GM12878 (cell line): ENCODE measurements around the gene ARMC6. TPM values are rescaled to one million over a fixed set of nuclear protein-coding genes. Genes with fewer than 3 reads are reported as not detected.

ENCODE experiments used
- ATAC-seq: fragments of 200-7000 bp; cut with Tn5 transposase; 3 replicates; pipeline ENCODE4 v1.9.1; 2020; ENCODE audit warnings: mild to moderate bottlenecking, moderate library complexity
- BruUV-seq: library from RNA; stranded (reverse); fragments of 400-500 nt; replicated peaks from 2 replicates; lab custom pipeline; 2021; lab: Mats Ljungman, UMichigan
- CTCF ChIA-PET: fragments of 300-600 bp; sonication (Branson Sonifier 250); formaldehyde crosslinking; extraction: SDS; loops from one replicate; lab custom pipeline; 2021; ENCODE audit warnings: inconsistent platforms; lab: Yijun Ruan, JAX
- POLR2A ChIA-PET: fragments of 350-600 bp; formaldehyde crosslinking; extraction: SDS; loops from one replicate; lab custom pipeline; 2021; ENCODE audit warnings: inconsistent platforms; lab: Charles Lee
- RAD21 ChIA-PET: fragments of 300-600 bp; sonication (Branson Sonifier 250); formaldehyde crosslinking; loops from one replicate; lab custom pipeline; 2023; ENCODE audit warnings: antibody characterized with exemption; ENCODE audit not compliant: unreplicated experiment; lab: Charles Lee
- SMC1A ChIA-PET: fragments of 300-600 bp; sonication (Branson Sonifier 250); formaldehyde crosslinking; loops from one replicate; lab custom pipeline; 2023; ENCODE audit not compliant: unreplicated experiment, uncharacterized antibody; lab: Charles Lee
- DNase-seq: peaks from one replicate; pipeline ENCODE4 v3.0.0-alpha.2; 2011; ENCODE audit warnings: low read depth, low spot score
- FAIRE-seq: peaks from 3 replicates; lab custom pipeline; 2011; peaks lifted over from hg19 to GRCh38; lab: Jason Lieb, UNC
- H2AFZ ChIP-seq: 2 replicates; pipeline ENCODE4 v1.6.0; 2011; ENCODE audit warnings: low read depth, low read length, control low read depth; ENCODE audit not compliant: control insufficient read depth
- H3K27ac ChIP-seq: 2 replicates; pipeline ENCODE4 v1.5.1; 2011; ENCODE audit warnings: control low read depth; ENCODE audit not compliant: control insufficient read depth, insufficient read depth
- H3K27me3 ChIP-seq, 2 experiments: replicated peaks in 1 of 2; 2 replicates each; pipeline versions ENCODE4 v1.6.0 to v1.6.1; 2011; ENCODE audit warnings: low read length in 1 of 2; ENCODE audit not compliant: control insufficient read depth in 2 of 2, insufficient read depth in 2 of 2
- H3K36me3 ChIP-seq, 2 experiments: 2 replicates each; pipeline ENCODE4 v1.5.1; 2011; ENCODE audit warnings: low read length in 1 of 2; ENCODE audit not compliant: control insufficient read depth in 2 of 2, insufficient read depth in 2 of 2
- H3K4me1 ChIP-seq: 2 replicates; pipeline ENCODE4 v1.6.1; 2011; ENCODE audit warnings: mild to moderate bottlenecking, low read length, moderate library complexity, mixed read lengths; ENCODE audit not compliant: control insufficient read depth, insufficient read depth
- H3K4me2 ChIP-seq: 2 replicates; pipeline ENCODE4 v1.6.0; 2011; ENCODE audit warnings: control low read depth; ENCODE audit not compliant: control insufficient read depth, insufficient read depth
- H3K4me3 ChIP-seq: fragments of 200-600 bp; sonication (generic); 2 replicates; pipeline ENCODE4 v1.5.1; 2016
- H3K79me2 ChIP-seq: 2 replicates; pipeline ENCODE4 v1.6.0; 2011; ENCODE audit warnings: low read length; ENCODE audit not compliant: control insufficient read depth, insufficient read depth
- H3K9ac ChIP-seq: 2 replicates; pipeline ENCODE4 v1.8.0; 2011; ENCODE audit warnings: low read length, control low read depth, mixed read lengths; ENCODE audit not compliant: control insufficient read depth, insufficient read depth
- H3K9me3 ChIP-seq: replicated peaks from 3 replicates; pipeline ENCODE4 v1.5.1; 2011; ENCODE audit warnings: mild to moderate bottlenecking, low read length; ENCODE audit not compliant: control insufficient read depth, insufficient read depth
- H4K20me1 ChIP-seq: 2 replicates; pipeline ENCODE4 v1.6.0; 2011; ENCODE audit not compliant: control insufficient read depth, insufficient read depth
- BACH1 ChIP-seq: fragments of 450-650 bp; IDR thresholded peaks from 2 replicates; pipeline ENCODE4 v1.6.1; 2017; ENCODE audit warnings: mild to moderate bottlenecking, borderline replicate concordance
- ESRRA ChIP-seq: IDR thresholded peaks from 2 replicates; pipeline ENCODE4 v1.6.1; 2012; ENCODE audit warnings: mild to moderate bottlenecking, low read length, improper control_type of control experiment
- MEF2B ChIP-seq: fragments of 450-650 bp; IDR thresholded peaks from 2 replicates; pipeline ENCODE4 v1.6.1; 2018; ENCODE audit warnings: mild to moderate bottlenecking, moderate library complexity; ENCODE audit not compliant: partially characterized antibody, poor library complexity, severe bottlenecking
- NFYB ChIP-seq: IDR thresholded peaks from 2 replicates; pipeline ENCODE4 v1.6.1; 2011; ENCODE audit warnings: low read depth, mild to moderate bottlenecking, low read length, improper control_type of control experiment, moderate library complexity; ENCODE audit not compliant: insufficient read depth
- PAX5 ChIP-seq: IDR thresholded peaks from 2 replicates; pipeline ENCODE4 v1.6.1; 2011; ENCODE audit warnings: low read depth, low read length, borderline replicate concordance
- POLR2AphosphoS5 ChIP-seq: IDR thresholded peaks from 2 replicates; pipeline ENCODE4 v1.6.1; 2011; ENCODE audit warnings: mild to moderate bottlenecking, low read length, inconsistent platforms
- TARDBP ChIP-seq: IDR thresholded peaks from 2 replicates; pipeline ENCODE4 v1.6.1; 2016; ENCODE audit warnings: borderline replicate concordance
- ZBTB4 ChIP-seq: fragments of 450-650 bp; formaldehyde crosslinking; IDR thresholded peaks from 2 replicates; pipeline ENCODE4 v1.4.0; 2022; ENCODE audit warnings: mild to moderate bottlenecking, moderate library complexity
- WGBS: methylation state at CpG from one replicate; pipeline ENCODE4 v1.1.6; 2016; ENCODE audit warnings: low lambda C conversion rate; ENCODE audit not compliant: insufficient replicate concordance, insufficient coverage; ENCODE audit errors: missing lambda C conversion rate; 5-methylcytosine and 5-hydroxymethylcytosine counted together
- in situ Hi-C: fragments of 300-500 bp; cut with MboI; formaldehyde crosslinking; loops from 9 replicates; pipeline ENCODE4 v1.14.3; 2018; ENCODE audit warnings: mixed read lengths
- intact Hi-C: fragments of 100-400 bp; cut with micrococcal nuclease; formaldehyde crosslinking; loops from one replicate; pipeline ENCODE4 v1.14.2; 2022; ENCODE audit not compliant: unreplicated experiment
- polyA plus RNA-seq, 11 experiments: library from polyadenylated mRNA; depleted of rRNA in 4 of 11; unstranded in 6 of 11; stranded (reverse) in 5 of 11; fragments of >200 nt; fragmentation: Nextera tagmentation in 4 of 11; fragmentation: Illumina TruSeq in 1 of 11; extraction: Ambion mirVana in 4 of 11; extraction: Trizol in 1 of 11; gene quantifications; 1 replicate in 1 of 11; 2 replicates in 10 of 11; pipeline versions ENCODE4 v1.2.1 to v1.2.3, GENCODE V29; 2011 to 2016; ENCODE audit warnings: inconsistent platforms in 2 of 11, missing spikeins in 2 of 11, low read depth in 1 of 11
- total RNA-seq, 4 experiments: library from RNA; depleted of rRNA in 3 of 4; stranded (reverse); fragments of >200 nt in 3 of 4; fragmentation: Illumina TruSeq in 1 of 4; extraction: Trizol in 1 of 4; gene quantifications; 2 replicates each; pipeline versions ENCODE4 v1.2.1 to v1.2.3, GENCODE V29; 2013 to 2021
- TF ChIP-seq, protein P1 (sequence below): fragments of 450-650 bp; IDR thresholded peaks from 2 replicates; pipeline ENCODE4 v1.6.1; 2014; ENCODE audit warnings: mild to moderate bottlenecking

Gene ARMC6
- total and polyA plus RNA-seq, 10 of the 15 experiments (the other 5 are each of a cell fraction or from before 2014, with no cell fraction given), result 1.1 to 64.4 (median 41.6) TPM

GRCh38 chr19:18990128-18990708 lies 43.2 kb upstream of the ARMC6 start:
- H3K79me2 ChIP-seq, result no peaks in the 10 kb centered on the region
- in situ Hi-C loops, result no loop called here
- H3K9ac ChIP-seq, result no peak overlapping the region
- H3K36me3 ChIP-seq, result peaks cover 17 to 18% of the 10 kb centered on the region in 2 experiments
- no peaks in the 10 kb centered on the region for H3K9me3 ChIP-seq
- no peak overlapping the region for H2AFZ ChIP-seq
- no peak for FAIRE-seq
- CTCF ChIA-PET, result no interaction called here
- POLR2A ChIA-PET, result no interaction called here
- no peak overlapping the region for H3K27ac ChIP-seq
- 91% methylated on average over 5 of the region's 5 CpGs for WGBS
- ATAC-seq, result peak; percentile 41
- no TSS peak for BruUV-seq
- RAD21 ChIA-PET, result no interaction called here
- H3K4me1 ChIP-seq, result no peaks in the 10 kb centered on the region
- H3K27me3 ChIP-seq, result peaks cover 0 to 4% of the 10 kb centered on the region in 2 experiments; a peak in 2 of 4 replicates
- TF ChIP-seq POLR2AphosphoS5 (0 out of 2 replicates have a peak, but pooled peaks have one; percentile 40), ESRRA (no peak), BACH1 (no peak), TARDBP (no peak), NFYB (no peak), MEF2B (no peak)
- SMC1A ChIA-PET, result no interaction called here
- intact Hi-C loops, result no loop called here
- no peak overlapping the region for H3K4me3 ChIP-seq
- no peaks in the 10 kb centered on the region for H4K20me1 ChIP-seq
- DNase-seq, result no peak
- H3K4me2 ChIP-seq, result no peak overlapping the region

DNA sequence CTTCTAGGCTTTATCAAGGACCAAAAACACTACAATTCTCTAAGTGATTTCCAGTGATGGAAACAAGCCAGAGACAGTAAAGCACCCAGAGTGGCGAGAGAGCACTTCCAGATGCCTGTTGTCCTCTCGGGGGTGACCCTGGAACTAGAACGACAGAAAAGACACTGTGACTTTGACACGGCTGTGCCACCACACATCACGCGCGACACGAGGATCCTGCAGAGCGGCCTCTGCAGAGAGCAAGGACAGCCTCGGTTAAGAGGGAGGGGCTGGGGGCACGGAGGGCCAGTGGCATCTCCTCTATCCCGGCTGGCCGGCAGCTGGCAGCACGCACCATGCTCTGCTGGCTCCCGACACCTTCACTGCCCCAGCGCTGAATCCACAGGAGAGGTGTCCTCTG lies 42.4 kb upstream of the ARMC6 start:
- H3K27ac ChIP-seq, result no peak overlapping the region
- ATAC-seq (no peak), DNase-seq (no peak), FAIRE-seq (no peak)
- SMC1A ChIA-PET, result no interaction called here
- RAD21 ChIA-PET, result no interaction called here
- H3K9me3 ChIP-seq, result no peaks in the 10 kb centered on the region
- H4K20me1 ChIP-seq, result no peaks in the 10 kb centered on the region
- H3K4me3 ChIP-seq, result no peak overlapping the region
- no peak overlapping the region for H3K4me2 ChIP-seq
- H3K27me3 ChIP-seq, result no peaks in the 10 kb centered on the region
- H3K79me2 ChIP-seq, result no peaks in the 10 kb centered on the region
- in situ Hi-C loops (no loop called here), intact Hi-C loops (no loop called here)
- TF ChIP-seq PAX5 (no peak), ZBTB4 (CRISPR knock-in tag) (no peak), POLR2AphosphoS5 (no peak)
- TF ChIP-seq, protein P1, sequence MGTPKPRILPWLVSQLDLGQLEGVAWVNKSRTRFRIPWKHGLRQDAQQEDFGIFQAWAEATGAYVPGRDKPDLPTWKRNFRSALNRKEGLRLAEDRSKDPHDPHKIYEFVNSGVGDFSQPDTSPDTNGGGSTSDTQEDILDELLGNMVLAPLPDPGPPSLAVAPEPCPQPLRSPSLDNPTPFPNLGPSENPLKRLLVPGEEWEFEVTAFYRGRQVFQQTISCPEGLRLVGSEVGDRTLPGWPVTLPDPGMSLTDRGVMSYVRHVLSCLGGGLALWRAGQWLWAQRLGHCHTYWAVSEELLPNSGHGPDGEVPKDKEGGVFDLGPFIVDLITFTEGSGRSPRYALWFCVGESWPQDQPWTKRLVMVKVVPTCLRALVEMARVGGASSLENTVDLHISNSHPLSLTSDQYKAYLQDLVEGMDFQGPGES, result no peak
- WGBS, result 98% methylated on average over 16 of the region's 16 CpGs
- H2AFZ ChIP-seq, result no peak overlapping the region
- H3K9ac ChIP-seq, result no peak overlapping the region
- no TSS peak for BruUV-seq
- H3K4me1 ChIP-seq, result no peaks in the 10 kb centered on the region
- H3K36me3 ChIP-seq, result peaks cover 19 to 23% of the 10 kb centered on the region in 2 experiments
- POLR2A ChIA-PET, result interaction anchor here (0.5 kb wide), 1 partner anchor 78 kb away, joined by 3 read pairs; no protein-coding TSS in a partner anchor
- CTCF ChIA-PET, result interaction anchor here (0.6 to 1.4 kb wide), 2 partner anchors 72 to 132 kb away, joined by 3 read pairs; partner anchors contain the start of genes COPE and DDX49
